Right lobe of liver (tissue), 6 donors: ENCODE results near the gene HIBADH. TPM values are rescaled to one million over a fixed set of nuclear protein-coding genes. Genes with fewer than 3 reads are reported as not detected.

Experiments
- ATAC-seq, 4 donors: fragments of 200-7000 bp; cut with Tn5 transposase; one replicate each; pipeline ENCODE4 v1.9.1; 2020; ENCODE audit warnings: mild to moderate bottlenecking in 4 of 4, moderate library complexity in 4 of 4
- DNase-seq, 3 donors: peaks; one replicate each; pipeline ENCODE4 v3.0.0-alpha.2; 2020
- H3K27ac ChIP-seq, 3 donors: fragments of 200-600 bp; one replicate each; pipeline ENCODE4 v1.8.0; 2022
- H3K27me3 ChIP-seq, 2 donors: fragments of 200-600 bp; one replicate each; pipeline ENCODE4 v1.8.0; 2022
- H3K36me3 ChIP-seq, 4 donors: fragments of 200-600 bp; sonication (generic) in 1 of 4; one replicate each; pipeline versions ENCODE4 v1.5.1 to v1.8.0; 2017 to 2022; ENCODE audit warnings: control low read depth in 1 of 4
- H3K4me1 ChIP-seq, 4 donors: fragments of 200-600 bp; sonication (generic) in 1 of 4; one replicate each; pipeline versions ENCODE4 v1.5.1 to v1.8.0; 2017 to 2022; ENCODE audit warnings: control low read depth in 1 of 4
- H3K4me3 ChIP-seq, 3 donors: fragments of 200-600 bp; one replicate each; pipeline ENCODE4 v1.8.0; 2022
- H3K9me3 ChIP-seq, 4 donors: fragments of 200-600 bp; sonication (generic) in 1 of 4; one replicate each; pipeline versions ENCODE4 v1.5.1 to v1.8.0; 2017 to 2022; ENCODE audit warnings: control low read depth in 1 of 4
- POLR2A ChIP-seq: fragments of 450-650 bp; IDR thresholded peaks from one replicate; pipeline ENCODE4 v1.6.1; 2017; ENCODE audit warnings: antibody characterized with exemption, mild to moderate bottlenecking
- WGBS: methylation state at CpG from one replicate; pipeline ENCODE4 v1.1.6; 2018; ENCODE audit warnings: low coverage, low lambda C conversion rate; ENCODE audit not compliant: insufficient coverage; ENCODE audit errors: missing lambda C conversion rate; 5-methylcytosine and 5-hydroxymethylcytosine counted together
- intact Hi-C, 2 donors: fragments of 100-400 bp; cut with DNase I; formaldehyde crosslinking; loops; one replicate each; pipeline versions ENCODE4 v1.11.2 to v1.14.1; 2022
- total RNA-seq, 6 experiments: library from RNA; depleted of rRNA in 2 of 6; stranded (reverse); fragments of >200 nt in 2 of 6; fragmentation: NEBNext Ultra II Directional in 3 of 6; extraction: Animal tissue kit (Norgen Biotek cat#: 25700) in 3 of 6; gene quantifications; one replicate each; pipeline versions ENCODE4 v1.1.0 to v1.2.4, GENCODE V29; 2016 to 2023
- TF ChIP-seq, protein P1 (sequence below), 4 donors: fragments of 200-600 bp in 3 of 4; fragments of 450-650 bp in 1 of 4; IDR thresholded peaks; one replicate each; pipeline versions ENCODE4 v1.5.1 to v1.8.0; 2016 to 2022; ENCODE audit warnings: antibody characterized with exemption in 4 of 4, mild to moderate bottlenecking in 2 of 4
- donor health status: DM: no; HTN: yes; CAD: no.
- donor health status: DM: no; HTN: no; CAD: no.
- donor health status: DM: no; HTN: no; CAD: no.
- donor health status: DM: no; HTN: yes; CAD: no.
- donor health status: DM: no; HTN: yes; CAD: no.

Gene HIBADH
- total RNA-seq, 6 experiments from 2014 or later: 64.9 to 143 (median 67.2) TPM

- H3K4me3 ChIP-seq: no peak overlapping the region
- peaks cover 0 to 21% (median 7%) of the 10 kb centered on the region in 4 donors for H3K36me3 ChIP-seq
- no peak for TF ChIP-seq POLR2A
- TF ChIP-seq, protein P1, sequence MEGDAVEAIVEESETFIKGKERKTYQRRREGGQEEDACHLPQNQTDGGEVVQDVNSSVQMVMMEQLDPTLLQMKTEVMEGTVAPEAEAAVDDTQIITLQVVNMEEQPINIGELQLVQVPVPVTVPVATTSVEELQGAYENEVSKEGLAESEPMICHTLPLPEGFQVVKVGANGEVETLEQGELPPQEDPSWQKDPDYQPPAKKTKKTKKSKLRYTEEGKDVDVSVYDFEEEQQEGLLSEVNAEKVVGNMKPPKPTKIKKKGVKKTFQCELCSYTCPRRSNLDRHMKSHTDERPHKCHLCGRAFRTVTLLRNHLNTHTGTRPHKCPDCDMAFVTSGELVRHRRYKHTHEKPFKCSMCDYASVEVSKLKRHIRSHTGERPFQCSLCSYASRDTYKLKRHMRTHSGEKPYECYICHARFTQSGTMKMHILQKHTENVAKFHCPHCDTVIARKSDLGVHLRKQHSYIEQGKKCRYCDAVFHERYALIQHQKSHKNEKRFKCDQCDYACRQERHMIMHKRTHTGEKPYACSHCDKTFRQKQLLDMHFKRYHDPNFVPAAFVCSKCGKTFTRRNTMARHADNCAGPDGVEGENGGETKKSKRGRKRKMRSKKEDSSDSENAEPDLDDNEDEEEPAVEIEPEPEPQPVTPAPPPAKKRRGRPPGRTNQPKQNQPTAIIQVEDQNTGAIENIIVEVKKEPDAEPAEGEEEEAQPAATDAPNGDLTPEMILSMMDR (IDR thresholded peaks at IDR 0.05): no peak
- H3K4me1 ChIP-seq: no peaks in the 10 kb centered on the region
- H3K9me3 ChIP-seq: no peaks in the 10 kb centered on the region
- H3K27ac ChIP-seq: no peak overlapping the region
- intact Hi-C loops: no loop called here
- no peak for DNase-seq
- no peaks in the 10 kb centered on the region for H3K27me3 ChIP-seq
- ATAC-seq: no peak
- 89% methylated on average over 2 of the region's 2 CpGs for whole genome bisulfite sequencing
These were observed 140.1 kb downstream of the HIBADH start for GRCh38 chr7:27522566-27522965.

- Histone ChIP-seq H3K4me1 (no peaks in the 10 kb centered on the region), H3K27ac (no peak overlapping the region), H3K9me3 (no peaks in the 10 kb centered on the region), H3K4me3 (no peak overlapping the region), H3K27me3 (no peaks in the 10 kb centered on the region), H3K36me3 (peaks cover 0 to 20% (median 6%) of the 10 kb centered on the region in 4 donors)
- DNase-seq (no peak), ATAC-seq (no peak)
- TF ChIP-seq, protein P1 (IDR thresholded peaks at IDR 0.05): no peak
- TF ChIP-seq POLR2A: no peak
- 80% methylated on average over 10 of the region's 17 CpGs for WGBS
- intact Hi-C loops: no loop called here
These were observed 141.6 kb downstream of the HIBADH start for GRCh38 chr7:27520815-27521790.

- H3K27me3 ChIP-seq: no peaks in the 10 kb centered on the region
- peaks cover 0 to 8% (median 3%) of the 10 kb centered on the region in 4 donors for H3K36me3 ChIP-seq
- no peak overlapping the region for H3K27ac ChIP-seq
- no peaks in the 10 kb centered on the region for H3K4me1 ChIP-seq
- no peak for ATAC-seq
- no peaks in the 10 kb centered on the region for H3K9me3 ChIP-seq
- intact Hi-C loops: no loop called here
- 93% methylated on average over 6 of the region's 9 CpGs for WGBS
- H3K4me3 ChIP-seq: no peak overlapping the region
- TF ChIP-seq, protein P1 (IDR thresholded peaks at IDR 0.05): no peak
- TF ChIP-seq POLR2A: no peak
- no peak for DNase-seq
These were observed 142.8 kb downstream of the HIBADH start for GRCh38 chr7:27519793-27520469.

- H3K4me1 ChIP-seq: no peaks in the 10 kb centered on the region
- peaks cover 0 to 1% (median 0%) of the 10 kb centered on the region in 4 donors for H3K36me3 ChIP-seq
- no peak overlapping the region for H3K27ac ChIP-seq
- DNase-seq: no peak
- no peaks in the 10 kb centered on the region for H3K9me3 ChIP-seq
- no peak for ATAC-seq
- no peak overlapping the region for H3K4me3 ChIP-seq
- TF ChIP-seq, protein P1 (IDR thresholded peaks at IDR 0.05): no peak
- TF ChIP-seq POLR2A: no peak
- WGBS: 76% methylated on average over 3 of the region's 4 CpGs
- H3K27me3 ChIP-seq: no peaks in the 10 kb centered on the region
- intact Hi-C loops: no loop called here
These were observed 143.9 kb downstream of the HIBADH start for GRCh38 chr7:27518561-27519350.
